ENCODE results near the gene ANAPC4. TPM values are rescaled to one million over a fixed set of nuclear protein-coding genes. Genes with fewer than 3 reads are reported as not detected.

ANAPC4 gene
- total RNA-seq, 1 donor from 2014 or later = 15.0 TPM

GRCh38 chr4:25446611-25447010 lies 69.5 kb downstream of the ANAPC4 start:
- FAIRE-seq (no peak), DNase-seq (ENCODE audit: low read depth) (no peak)
- Histone ChIP-seq H3K36me3 (ENCODE audit: control insufficient read depth, insufficient read depth, low read length) (no peaks in the 10 kb centered on the region), H3K4me3 (ENCODE audit: low read depth, low read length) (no peak overlapping the region), H3K27me3 (ENCODE audit: control insufficient read depth, insufficient read depth, low read length) (no peaks in the 10 kb centered on the region)
- TF ChIP-seq, protein P1, sequence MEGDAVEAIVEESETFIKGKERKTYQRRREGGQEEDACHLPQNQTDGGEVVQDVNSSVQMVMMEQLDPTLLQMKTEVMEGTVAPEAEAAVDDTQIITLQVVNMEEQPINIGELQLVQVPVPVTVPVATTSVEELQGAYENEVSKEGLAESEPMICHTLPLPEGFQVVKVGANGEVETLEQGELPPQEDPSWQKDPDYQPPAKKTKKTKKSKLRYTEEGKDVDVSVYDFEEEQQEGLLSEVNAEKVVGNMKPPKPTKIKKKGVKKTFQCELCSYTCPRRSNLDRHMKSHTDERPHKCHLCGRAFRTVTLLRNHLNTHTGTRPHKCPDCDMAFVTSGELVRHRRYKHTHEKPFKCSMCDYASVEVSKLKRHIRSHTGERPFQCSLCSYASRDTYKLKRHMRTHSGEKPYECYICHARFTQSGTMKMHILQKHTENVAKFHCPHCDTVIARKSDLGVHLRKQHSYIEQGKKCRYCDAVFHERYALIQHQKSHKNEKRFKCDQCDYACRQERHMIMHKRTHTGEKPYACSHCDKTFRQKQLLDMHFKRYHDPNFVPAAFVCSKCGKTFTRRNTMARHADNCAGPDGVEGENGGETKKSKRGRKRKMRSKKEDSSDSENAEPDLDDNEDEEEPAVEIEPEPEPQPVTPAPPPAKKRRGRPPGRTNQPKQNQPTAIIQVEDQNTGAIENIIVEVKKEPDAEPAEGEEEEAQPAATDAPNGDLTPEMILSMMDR (IDR thresholded peaks at IDR 0.05; ENCODE audit: insufficient read depth, low read length, severe bottlenecking) = no peak

- DNase-seq (ENCODE audit: low read depth) = peak; percentile 74
- no peaks in the 10 kb centered on the region for H3K36me3 ChIP-seq (ENCODE audit: control insufficient read depth, insufficient read depth, low read length)
- TF ChIP-seq, protein P1 (IDR thresholded peaks at IDR 0.05; ENCODE audit: insufficient read depth, low read length, severe bottlenecking) = no peak
- no peak for FAIRE-seq
- H3K27me3 ChIP-seq (ENCODE audit: control insufficient read depth, insufficient read depth, low read length) = no peaks in the 10 kb centered on the region
- H3K4me3 ChIP-seq (ENCODE audit: low read depth, low read length) = no peak overlapping the region
These were observed 71.5 kb downstream of the ANAPC4 start for GRCh38 chr4:25448379-25449109.

- no peaks in the 10 kb centered on the region for H3K27me3 ChIP-seq (ENCODE audit: control insufficient read depth, insufficient read depth, low read length)
- TF ChIP-seq, protein P1 (IDR thresholded peaks at IDR 0.05; ENCODE audit: insufficient read depth, low read length, severe bottlenecking) = no peak
- no peak overlapping the region for H3K4me3 ChIP-seq (ENCODE audit: low read depth, low read length)
- no peaks in the 10 kb centered on the region for H3K36me3 ChIP-seq (ENCODE audit: control insufficient read depth, insufficient read depth, low read length)
- DNase-seq (ENCODE audit: low read depth) (peak; percentile 82), FAIRE-seq (no peak)
These were observed 72.2 kb downstream of the ANAPC4 start for GRCh38 chr4:25449270-25449669.

DNA sequence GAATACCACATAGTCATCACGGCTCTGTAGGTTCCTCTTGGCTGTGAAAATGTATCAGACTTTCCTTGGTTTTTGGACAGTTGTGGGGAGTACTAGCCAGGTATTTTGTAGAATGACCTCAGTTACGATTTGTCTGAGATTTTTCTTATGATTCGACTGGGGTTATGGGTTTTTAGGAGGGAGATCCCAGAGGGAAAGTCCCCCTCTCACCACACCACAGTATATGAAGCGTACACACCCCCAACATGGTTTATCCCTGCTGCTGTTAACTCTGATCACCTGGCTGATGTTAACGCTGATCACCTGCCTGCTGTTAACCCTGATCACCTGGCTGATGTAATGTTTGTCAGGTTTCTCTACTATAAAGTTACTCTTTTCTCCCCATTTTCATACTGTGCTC lies 72.6 kb downstream of the ANAPC4 start:
- FAIRE-seq (no peak), DNase-seq (ENCODE audit: low read depth) (peak; percentile 22)
- TF ChIP-seq, protein P1 (IDR thresholded peaks at IDR 0.05; ENCODE audit: insufficient read depth, low read length, severe bottlenecking) = no peak
- Histone ChIP-seq H3K4me3 (ENCODE audit: low read depth, low read length) (no peak overlapping the region), H3K27me3 (ENCODE audit: control insufficient read depth, insufficient read depth, low read length) (no peaks in the 10 kb centered on the region), H3K36me3 (ENCODE audit: control insufficient read depth, insufficient read depth, low read length) (no peaks in the 10 kb centered on the region)

DNA sequence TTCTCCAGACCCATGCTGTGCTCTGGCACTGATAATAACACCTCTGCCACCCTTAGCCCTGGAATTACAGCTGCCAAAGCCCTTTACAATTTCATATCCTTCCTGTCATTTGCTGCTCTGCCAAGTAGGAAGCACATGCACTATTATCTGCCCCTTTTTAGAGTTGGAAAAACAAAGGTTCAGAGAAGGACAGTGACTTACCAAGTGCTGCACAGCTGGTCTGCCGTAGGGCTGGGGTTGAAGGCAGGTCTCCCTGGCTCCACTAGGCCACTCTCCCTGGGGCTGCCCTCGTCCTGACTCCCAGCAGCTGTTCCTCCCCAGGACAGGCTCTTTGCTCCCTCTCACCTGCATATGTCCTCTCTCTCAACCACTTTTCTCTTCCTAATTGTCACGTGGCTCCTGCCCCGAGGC lies 73.4 kb downstream of the ANAPC4 start:
- Histone ChIP-seq H3K27me3 (ENCODE audit: control insufficient read depth, insufficient read depth, low read length) (no peaks in the 10 kb centered on the region), H3K36me3 (ENCODE audit: control insufficient read depth, insufficient read depth, low read length) (no peaks in the 10 kb centered on the region), H3K4me3 (ENCODE audit: low read depth, low read length) (no peak overlapping the region)
- DNase-seq (ENCODE audit: low read depth) = no peak
- TF ChIP-seq, protein P1 (IDR thresholded peaks at IDR 0.05; ENCODE audit: insufficient read depth, low read length, severe bottlenecking) = no peak
- FAIRE-seq = peak; percentile 13

- DNase-seq (ENCODE audit: low read depth) = no peak
- Histone ChIP-seq H3K36me3 (ENCODE audit: control insufficient read depth, insufficient read depth, low read length) (no peaks in the 10 kb centered on the region), H3K4me3 (ENCODE audit: low read depth, low read length) (no peak overlapping the region), H3K27me3 (ENCODE audit: control insufficient read depth, insufficient read depth, low read length) (no peaks in the 10 kb centered on the region)
- FAIRE-seq = no peak
- TF ChIP-seq, protein P1 (IDR thresholded peaks at IDR 0.05; ENCODE audit: insufficient read depth, low read length, severe bottlenecking) = no peak
These were observed 74.6 kb downstream of the ANAPC4 start for GRCh38 chr4:25451676-25452075.
